C4-2B (cell line): ENCODE measurements around the gene KIF2A.

Experiments used
- ZFX ChIP-seq: fragments of 450-650 bp; IDR thresholded peaks from 2 replicates; pipeline ENCODE4 v1.6.1; 2017
- TF ChIP-seq, protein P1 (sequence below): fragments of 450-650 bp; conservative IDR thresholded peaks from 2 replicates; pipeline ENCODE4 v1.5.1; 2017; ENCODE audit warnings: mild to moderate bottlenecking

GRCh38 chr5:62362701-62363100, 56.7 kb downstream of the KIF2A start:
- TF ChIP-seq, protein P1, sequence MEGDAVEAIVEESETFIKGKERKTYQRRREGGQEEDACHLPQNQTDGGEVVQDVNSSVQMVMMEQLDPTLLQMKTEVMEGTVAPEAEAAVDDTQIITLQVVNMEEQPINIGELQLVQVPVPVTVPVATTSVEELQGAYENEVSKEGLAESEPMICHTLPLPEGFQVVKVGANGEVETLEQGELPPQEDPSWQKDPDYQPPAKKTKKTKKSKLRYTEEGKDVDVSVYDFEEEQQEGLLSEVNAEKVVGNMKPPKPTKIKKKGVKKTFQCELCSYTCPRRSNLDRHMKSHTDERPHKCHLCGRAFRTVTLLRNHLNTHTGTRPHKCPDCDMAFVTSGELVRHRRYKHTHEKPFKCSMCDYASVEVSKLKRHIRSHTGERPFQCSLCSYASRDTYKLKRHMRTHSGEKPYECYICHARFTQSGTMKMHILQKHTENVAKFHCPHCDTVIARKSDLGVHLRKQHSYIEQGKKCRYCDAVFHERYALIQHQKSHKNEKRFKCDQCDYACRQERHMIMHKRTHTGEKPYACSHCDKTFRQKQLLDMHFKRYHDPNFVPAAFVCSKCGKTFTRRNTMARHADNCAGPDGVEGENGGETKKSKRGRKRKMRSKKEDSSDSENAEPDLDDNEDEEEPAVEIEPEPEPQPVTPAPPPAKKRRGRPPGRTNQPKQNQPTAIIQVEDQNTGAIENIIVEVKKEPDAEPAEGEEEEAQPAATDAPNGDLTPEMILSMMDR: no peak
- no peak for TF ChIP-seq ZFX
